HG03025 (cell line): ENCODE data around the gene NAA25.
"Not testable (repeated sequence)": the region's sequence is repeated elsewhere in the genome, so short reads cannot be mapped to it uniquely, and the experiment has no call there.

Source experiments
- ATAC-seq: cut with Tn5 transposase; IDR thresholded peaks from one replicate; pipeline ENCODE4 v1.9.1; 2021; ENCODE audit warnings: mild to moderate bottlenecking, moderate library complexity; ENCODE audit not compliant: unreplicated experiment, low FRiP score

The NAA25 gene

DNA sequence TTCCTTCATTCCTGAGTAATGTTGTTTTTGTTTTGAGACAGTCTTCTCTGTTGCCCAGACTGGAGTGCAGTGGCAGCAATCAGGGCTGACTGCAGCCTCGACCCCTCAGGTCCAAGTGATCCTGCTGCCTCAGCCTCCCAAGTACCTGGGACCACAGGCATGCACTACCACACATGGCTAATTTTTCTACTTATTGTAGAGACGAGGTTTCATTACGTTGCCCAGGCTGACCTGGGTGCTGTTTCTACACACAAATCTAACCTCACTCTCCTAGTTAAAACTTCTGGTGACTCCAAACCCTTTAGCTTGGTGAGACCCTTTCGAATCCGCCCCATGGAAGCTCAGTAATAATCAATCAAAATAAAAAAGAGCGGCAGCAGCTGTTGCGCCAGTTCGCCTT is 96.9 kb downstream of the NAA25 start:
- no peak for ATAC-seq

DNA sequence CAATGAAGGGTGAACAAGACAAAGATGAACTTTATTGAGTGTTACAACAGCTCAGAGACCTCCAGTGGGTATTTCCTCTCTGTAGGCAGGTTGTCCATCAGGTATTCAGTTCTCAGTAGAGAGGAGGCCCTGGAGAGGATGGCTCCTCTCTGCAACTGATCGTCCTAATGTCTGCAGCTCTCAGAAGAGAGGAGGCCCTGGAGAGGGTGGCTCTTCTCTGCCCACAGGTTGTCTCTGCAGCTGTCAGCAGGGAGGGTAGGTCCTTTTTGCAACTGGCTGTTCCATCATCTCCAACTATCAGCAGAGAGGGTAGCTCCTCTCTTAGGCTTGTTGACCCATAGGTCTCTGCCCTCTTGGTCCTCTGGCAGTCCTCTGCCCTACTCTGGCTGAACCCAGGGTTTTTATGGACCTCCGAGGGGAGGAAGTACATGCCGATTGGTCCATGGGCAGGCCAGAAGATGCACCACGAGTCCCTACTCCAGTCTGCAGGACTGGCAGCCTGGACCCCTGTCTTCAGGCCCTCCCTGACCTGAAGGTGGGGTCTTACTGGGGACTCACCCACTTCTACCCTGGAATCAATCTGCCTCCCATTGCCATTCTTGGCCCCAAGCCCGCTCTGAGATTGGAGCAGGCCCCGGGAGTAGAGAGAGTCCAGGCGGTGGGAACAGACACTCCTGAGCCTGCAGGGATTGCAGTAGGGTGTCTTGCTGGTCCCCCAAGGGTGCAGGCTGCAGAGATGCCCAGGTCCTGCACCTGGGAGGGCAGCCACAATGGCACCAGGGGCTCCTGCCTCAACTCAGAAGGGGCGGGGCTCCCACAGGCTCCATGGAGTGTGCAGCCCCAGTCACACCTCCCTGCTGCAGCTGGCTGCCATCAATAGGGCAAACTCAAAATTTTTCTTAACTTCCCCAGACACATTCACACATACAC is 97.9 kb downstream of the NAA25 start:
- ATAC-seq, result no peak

GRCh38 chr12:112009596-112009995 is 99.0 kb downstream of the NAA25 start:
- ATAC-seq, result not testable (repeated sequence)

GRCh38 chr12:112008918-112009317 is 99.7 kb downstream of the NAA25 start:
- ATAC-seq, result no peak

- ATAC-seq, result no peak
Measured at GRCh38 chr12:112007945-112008344, 100.6 kb downstream of the NAA25 start.

- ATAC-seq, result no peak
Measured at GRCh38 chr12:112005419-112006395, 102.9 kb downstream of the NAA25 start.

DNA sequence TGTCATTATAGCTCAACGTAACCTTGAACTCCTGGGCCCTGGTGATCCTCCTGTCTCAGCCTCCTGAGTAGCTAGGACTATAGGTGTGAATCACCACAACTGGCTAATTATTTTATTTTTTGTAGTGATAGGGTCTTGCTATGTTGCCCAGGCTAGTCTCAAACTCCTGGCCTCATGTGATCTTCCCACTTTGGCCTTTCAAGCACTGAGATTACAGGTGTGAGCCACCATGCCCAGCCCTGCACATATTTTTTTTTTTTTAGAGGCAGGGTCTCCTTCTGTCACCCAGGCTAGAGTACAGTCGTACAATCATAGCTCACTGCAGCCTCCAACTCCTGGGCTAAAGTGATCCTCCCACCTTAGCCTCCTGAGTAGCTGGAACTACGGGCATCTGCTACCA is 104.5 kb downstream of the NAA25 start:
- no peak for ATAC-seq

DNA sequence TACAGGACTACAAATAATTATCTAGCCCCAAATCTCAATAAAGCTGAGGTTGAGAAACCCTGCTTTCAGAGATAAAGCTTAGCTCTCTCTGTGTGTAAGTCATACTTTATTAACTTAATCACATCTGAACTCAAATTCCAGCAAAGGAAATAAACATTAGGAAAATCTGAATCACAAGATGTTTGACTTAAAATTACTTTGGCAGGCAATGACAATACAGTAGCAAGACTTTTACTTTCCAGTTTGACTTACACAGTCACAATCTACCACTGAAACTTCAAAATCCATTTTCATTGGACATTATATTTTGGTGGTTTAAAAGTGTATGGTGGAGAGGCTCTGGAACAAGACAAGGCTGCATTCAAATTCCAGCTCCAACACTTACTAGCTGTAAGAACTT is 107.0 kb downstream of the NAA25 start:
- no peak for ATAC-seq

- ATAC-seq, result no peak
Measured at GRCh38 chr12:112000820-112001219, 107.8 kb downstream of the NAA25 start.

GRCh38 chr12:111999129-111999528 is 109.5 kb downstream of the NAA25 start:
- ATAC-seq, result not testable (repeated sequence)

- no peak for ATAC-seq
Measured at GRCh38 chr12:111998015-111998414, 110.6 kb downstream of the NAA25 start.

GRCh38 chr12:111997300-111997699 is 111.3 kb downstream of the NAA25 start:
- no peak for ATAC-seq

- ATAC-seq, result no peak
Measured at GRCh38 chr12:111995782-111996480, 112.7 kb downstream of the NAA25 start.

- not testable (repeated sequence) for ATAC-seq
Measured at GRCh38 chr12:111994211-111995111, 114.1 kb downstream of the NAA25 start.

GRCh38 chr12:111993292-111994150 is 115.1 kb downstream of the NAA25 start:
- no peak for ATAC-seq

DNA sequence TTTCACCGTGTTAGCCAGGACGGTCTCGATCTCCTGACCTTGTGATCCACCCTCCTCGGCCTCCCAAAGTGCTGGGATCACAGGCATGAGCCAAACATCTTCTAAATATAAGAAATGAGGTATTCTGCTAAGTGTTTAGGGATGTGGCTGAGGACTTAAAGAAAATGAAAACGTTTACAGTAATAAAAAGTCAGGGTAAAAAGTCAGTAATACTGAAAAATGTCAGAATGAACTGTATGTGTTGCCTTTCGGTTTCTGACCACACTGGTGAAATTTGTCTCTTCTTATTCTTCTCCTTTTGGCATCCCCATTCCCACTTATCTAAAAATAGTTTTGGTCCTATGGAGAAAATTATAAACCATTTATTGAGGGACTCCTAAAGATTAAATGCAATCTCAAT is 116.1 kb downstream of the NAA25 start:
- no peak for ATAC-seq

- ATAC-seq, result no peak
Measured at GRCh38 chr12:111991946-111992345, 116.6 kb downstream of the NAA25 start.

DNA sequence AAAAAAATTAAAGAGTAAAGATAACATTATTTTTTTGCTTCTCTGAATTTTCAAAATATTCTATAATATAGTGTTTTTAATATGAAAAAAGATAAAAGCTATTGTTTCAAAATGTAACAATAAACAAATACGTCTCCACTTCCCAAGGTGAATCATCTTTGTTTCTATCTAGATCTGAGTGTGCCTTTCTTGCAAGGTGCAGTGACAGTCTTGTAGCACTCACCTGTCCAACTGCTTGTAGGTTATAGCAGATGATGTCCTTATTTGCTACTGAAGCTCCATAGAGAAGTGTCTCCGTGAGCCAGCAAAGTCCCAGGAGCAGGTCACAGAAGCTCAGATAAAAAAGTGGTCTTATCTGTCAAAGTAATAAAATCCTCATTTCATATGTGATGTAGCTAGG is 117.0 kb downstream of the NAA25 start:
- no peak for ATAC-seq

- ATAC-seq, result no peak
Measured at GRCh38 chr12:111984820-111985219, 123.8 kb downstream of the NAA25 start.
